T1000 (cell line): Measurements from ENCODE around the gene SORL1-AS1.
"Not testable (repeated sequence)": the region's sequence is repeated elsewhere in the genome, so short reads cannot be mapped to it uniquely, and the experiment has no call there.

Source experiments
- DNase-seq: peaks from one replicate; lab custom pipeline; 2025; ENCODE audit warnings: mixed read lengths; lab: John Stamatoyannopoulos, UW

Gene SORL1-AS1

GRCh38 chr11:121452609-121453150 is at the start of gene SORL1-AS1:
SORL1-AS1 (minus strand) TSS chr11:121452967.
- DNase-seq = no peak

DNA sequence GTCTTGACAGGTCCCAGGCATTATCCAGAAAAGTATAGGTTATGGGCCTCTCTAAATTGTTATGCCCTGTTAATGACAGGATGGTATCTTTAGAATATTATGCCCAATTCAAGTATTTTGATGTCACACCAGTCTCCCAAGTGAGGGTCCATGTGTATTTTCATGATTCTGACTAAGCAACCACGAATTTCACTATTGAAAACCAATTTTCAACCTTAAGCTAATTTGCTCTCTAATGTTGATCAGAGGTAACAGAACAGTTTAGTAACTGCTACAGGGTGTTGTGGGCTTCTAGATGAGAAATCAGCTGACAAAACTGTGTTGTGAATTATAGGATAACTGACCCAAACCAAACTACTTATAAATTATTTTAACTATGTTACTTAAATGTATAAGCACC is 48.0 kb upstream of the SORL1-AS1 start:
- no peak for DNase-seq

DNA sequence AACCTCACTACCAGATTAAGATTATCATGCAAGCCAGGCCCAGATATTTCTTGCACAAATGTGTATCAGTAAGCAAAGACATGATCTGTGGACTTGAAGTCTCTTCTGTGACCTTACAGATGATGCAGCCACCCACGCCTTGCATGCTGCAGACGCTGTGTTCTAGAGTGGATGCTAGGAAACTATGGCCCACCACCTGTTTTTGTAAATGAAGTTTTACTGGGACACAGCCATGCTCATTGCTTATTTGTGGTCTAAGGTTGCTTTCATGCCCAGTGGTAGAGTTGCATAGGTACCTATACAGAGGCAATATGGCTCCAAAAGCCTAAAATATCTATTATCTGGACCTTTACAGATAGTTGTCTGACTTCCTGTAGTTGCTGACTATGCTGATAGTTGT is 47.5 kb upstream of the SORL1-AS1 start:
- no peak for DNase-seq

GRCh38 chr11:121499405-121499804 is 46.6 kb upstream of the SORL1-AS1 start:
- DNase-seq = no peak

GRCh38 chr11:121497176-121497998 is 44.6 kb upstream of the SORL1-AS1 start:
- no peak for DNase-seq

- DNase-seq = no peak
Observed at GRCh38 chr11:121494355-121495099, 41.8 kb upstream of the SORL1-AS1 start.

GRCh38 chr11:121489823-121490222 is 37.1 kb upstream of the SORL1-AS1 start:
- no peak for DNase-seq

DNA sequence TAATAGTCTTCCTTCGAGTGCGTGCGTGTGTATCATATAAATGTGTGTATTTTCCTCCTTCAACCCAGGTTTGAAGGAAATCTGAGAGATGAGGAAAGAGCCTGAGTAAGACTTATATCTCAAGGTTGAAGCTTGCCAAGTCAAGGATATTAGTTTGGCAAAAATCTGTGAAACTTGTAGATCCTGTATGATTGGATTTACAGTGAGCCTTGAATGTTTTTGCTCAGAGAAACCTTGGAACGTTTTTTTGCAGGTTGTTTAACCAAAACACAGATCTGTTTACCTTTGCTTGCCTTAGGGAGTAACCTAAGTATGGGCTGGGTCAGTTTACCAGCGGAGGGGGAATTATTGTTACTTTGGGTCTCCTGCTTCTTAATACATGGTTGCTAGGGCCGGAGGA is 35.9 kb upstream of the SORL1-AS1 start:
- no peak for DNase-seq

GRCh38 chr11:121488170-121488569 is 35.4 kb upstream of the SORL1-AS1 start:
- no peak for DNase-seq

DNA sequence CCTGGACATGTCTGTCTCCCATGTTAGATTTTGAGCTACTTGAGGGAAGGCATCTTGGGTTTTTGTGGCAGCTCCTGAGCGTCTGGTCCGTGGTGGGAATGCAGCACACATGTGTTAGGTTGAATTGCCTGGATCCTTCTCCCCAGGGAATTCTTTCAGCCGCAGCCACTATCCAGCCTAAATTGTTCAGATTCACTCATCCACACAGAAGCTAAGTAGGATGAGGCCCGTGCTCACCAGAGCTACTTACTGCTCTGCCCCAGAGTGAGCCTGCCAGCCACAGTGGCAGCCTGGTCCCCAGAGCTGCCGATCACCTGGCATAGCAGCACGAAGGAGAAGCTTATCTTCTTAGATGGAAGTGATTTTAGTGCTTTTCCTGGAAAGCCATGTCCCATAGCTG is 34.4 kb upstream of the SORL1-AS1 start:
- DNase-seq = no peak

DNA sequence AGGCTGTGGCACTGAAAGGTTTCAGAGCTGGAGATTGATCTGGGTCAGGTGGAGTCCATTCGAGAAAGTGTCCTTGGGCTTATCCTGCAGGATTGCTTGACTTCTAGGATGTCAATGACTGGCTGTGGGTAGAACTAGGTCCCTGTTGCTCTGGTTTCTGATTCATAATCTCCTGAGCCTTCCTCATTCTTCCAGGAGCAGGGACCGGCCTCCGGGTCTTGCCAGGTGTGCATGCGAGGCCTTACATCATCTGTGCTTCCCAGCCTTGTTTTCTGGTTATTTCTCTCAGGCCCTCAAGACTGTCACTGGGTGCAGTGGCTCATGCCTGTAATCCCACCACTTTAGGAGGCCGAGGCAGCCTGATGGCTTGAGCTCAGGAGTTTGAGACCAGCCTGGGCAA is 33.3 kb upstream of the SORL1-AS1 start:
- no peak for DNase-seq

DNA sequence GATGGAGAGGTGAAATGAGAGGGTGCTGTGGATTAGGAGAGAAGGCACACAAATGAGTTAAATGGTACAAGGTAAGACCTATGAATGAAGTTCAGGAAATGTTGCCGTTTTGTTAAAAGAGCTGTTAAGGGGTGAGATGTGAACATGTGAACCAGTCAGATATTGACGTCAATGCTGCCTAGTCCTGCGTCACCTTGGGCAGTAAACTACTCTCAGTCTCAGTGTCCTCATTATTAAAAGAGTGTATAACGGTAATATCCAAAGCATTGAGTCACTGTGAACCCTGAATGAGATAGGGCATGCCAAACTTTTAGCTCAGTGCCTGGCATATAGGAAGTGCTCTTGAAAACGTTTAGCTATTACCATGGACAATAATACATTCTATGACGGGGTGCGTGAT is 32.4 kb upstream of the SORL1-AS1 start:
- no peak for DNase-seq

- DNase-seq = no peak
Observed at GRCh38 chr11:121483805-121484480, 31.2 kb upstream of the SORL1-AS1 start.

DNA sequence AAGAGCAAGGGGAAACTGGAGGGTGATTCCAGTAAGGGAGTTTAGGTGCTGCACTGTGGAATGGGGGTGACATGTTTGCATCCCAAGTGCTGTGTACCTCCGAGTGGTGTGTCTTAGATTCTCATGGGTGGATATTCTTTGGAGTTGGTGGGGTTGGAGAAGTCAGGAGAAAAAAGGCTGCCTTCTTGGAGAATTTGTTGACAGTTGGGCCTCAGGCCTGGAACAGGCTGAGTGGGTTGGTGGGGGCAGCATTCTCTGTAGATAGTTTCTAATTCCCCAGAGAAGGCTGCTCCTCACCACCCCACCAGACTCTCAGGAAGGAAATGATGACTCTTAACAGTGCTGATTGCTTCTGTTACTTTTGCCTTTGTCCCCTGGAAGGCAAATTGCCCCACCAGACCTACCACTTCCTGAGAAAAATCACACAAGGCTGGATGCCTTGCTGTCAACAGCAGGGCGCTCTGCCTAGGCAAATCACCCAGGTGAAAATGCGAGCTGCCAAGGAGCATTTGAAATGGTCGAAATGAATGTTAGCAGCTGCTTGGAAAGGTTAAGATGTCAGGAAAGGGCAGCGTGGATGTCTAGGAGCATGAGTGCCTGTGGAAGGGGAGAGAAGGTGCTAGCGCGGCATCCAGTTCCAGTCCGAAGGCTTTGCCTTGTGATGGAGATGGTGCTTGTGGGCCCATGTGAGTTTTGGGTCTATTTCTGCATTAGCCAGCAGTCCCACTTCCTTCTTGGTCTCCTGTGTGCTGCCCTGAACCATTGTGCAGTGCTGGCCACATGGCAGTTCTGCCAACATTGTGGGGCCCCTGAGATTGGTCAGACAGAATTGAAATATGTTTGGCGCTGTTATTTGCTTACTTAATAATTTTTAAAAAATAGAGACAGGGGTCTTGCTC is 29.7 kb upstream of the SORL1-AS1 start:
- DNase-seq = no peak

DNA sequence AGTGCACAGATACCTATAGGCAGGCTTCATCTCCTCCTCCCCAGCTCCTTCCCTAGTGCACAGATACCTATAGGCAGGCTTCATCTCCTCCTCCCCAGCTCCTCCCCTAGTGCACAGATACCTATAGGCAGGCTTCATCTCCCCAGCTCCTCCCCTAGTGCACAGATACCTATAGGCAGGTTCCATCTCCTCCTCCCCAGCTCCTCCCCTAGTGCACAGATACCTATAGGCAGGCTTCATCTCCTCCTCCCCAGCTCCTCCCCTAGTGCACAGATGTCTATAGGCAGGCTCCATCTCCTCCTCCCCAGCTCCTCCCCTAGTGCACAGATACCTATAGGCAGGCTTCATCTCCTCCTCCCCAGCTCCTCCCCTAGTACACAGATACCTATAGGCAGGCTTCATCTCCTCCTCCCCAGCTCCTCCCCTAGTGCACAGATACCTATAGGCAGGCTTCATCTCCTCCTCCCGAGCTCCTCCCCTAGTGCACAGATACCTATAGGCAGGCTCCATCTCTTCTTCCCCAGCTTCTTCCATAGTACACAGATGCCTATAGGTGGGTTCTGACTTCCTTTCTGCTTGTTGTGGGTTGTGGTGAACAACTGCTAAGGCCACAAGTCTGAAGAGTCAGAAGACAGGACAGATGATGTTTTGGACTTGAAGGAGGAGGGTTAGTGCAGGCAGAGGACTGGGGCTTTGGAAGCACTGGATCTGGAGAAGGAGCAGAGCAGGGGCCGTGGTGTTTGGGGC is 28.9 kb upstream of the SORL1-AS1 start:
- not testable (repeated sequence) for DNase-seq

DNA sequence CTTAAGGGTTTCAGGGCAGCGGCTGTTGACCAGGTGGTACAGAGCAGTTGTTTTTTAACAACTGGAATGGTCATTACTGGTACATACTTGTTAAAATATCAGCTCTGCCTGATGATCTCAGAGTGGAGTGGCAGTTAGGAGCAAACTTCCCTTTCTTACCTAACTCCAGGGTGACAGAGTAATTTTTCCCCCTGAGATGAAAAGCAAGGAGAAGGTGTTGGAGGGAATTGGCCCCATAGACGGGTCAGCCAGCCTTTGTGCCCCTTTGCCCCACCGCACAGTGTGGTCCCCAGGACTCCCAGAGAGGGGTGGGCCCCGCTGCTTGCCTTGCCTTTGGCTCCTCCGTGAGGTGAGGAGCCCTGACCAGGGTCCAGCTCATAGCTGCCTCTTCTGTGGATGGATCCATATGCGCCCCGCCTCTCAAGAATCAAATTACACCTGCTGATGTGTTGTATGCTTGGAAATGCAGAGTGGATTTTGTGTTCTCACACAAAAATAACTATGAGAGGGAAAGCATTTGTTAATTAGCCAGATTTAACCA is 27.0 kb upstream of the SORL1-AS1 start:
- DNase-seq = no peak

- no peak for DNase-seq
Observed at GRCh38 chr11:121478895-121479697, 26.3 kb upstream of the SORL1-AS1 start.

DNA sequence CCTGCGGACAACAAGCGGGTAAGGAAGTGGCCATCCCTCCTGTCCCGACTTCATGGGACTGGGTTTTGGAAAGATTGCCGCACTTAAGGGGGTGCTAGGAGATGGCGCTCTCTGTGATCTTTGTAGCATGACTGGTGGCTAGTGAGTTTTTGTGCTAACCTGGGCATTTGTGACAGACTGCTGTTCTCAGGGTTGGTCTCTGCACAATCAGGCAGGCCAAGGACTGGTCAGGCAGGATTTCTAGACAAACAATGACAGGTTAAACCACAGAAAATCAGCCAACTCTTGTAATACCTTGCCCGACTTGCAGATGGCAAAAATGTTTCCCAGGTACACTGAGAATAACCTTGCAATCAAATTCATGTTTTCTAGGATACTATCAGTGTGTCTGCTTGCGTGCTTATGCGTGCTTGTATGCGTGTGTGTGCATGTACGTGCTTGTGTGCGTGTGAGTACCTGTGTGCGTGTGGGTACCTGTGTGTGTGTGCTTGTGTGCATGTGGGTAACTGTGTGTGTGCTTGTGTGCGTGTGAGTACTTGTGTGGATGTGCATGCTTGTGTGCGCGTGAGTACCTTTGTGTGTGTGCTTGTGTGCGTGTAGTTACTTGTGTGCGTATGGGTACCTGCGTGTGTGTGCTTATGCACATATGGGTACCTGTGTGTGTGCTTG is 25.6 kb upstream of the SORL1-AS1 start:
- DNase-seq = no peak
